GM13976 (cell line): ENCODE measurements around the gene HGF.

Experiments used
- DNase-seq: peaks from one replicate; pipeline ENCODE4 v3.0.0; 2012; ENCODE audit warnings: low spot score
- in situ Hi-C: fragments of 300-500 bp; cut with MboI; formaldehyde crosslinking; loops from one replicate; pipeline ENCODE4 v1.12.0; 2022; ENCODE audit warnings: low sequenced_read_pairs, mixed read lengths, inconsistent platforms; ENCODE audit not compliant: unreplicated experiment
- TF ChIP-seq, protein P1 (sequence below): IDR thresholded peaks from 2 replicates; pipeline ENCODE4 v1.5.1; 2012; ENCODE audit warnings: borderline replicate concordance, mild to moderate bottlenecking; ENCODE audit not compliant: insufficient read depth; ENCODE audit errors: extremely low read depth, missing control alignments, control extremely low read depth

Gene HGF

DNA sequence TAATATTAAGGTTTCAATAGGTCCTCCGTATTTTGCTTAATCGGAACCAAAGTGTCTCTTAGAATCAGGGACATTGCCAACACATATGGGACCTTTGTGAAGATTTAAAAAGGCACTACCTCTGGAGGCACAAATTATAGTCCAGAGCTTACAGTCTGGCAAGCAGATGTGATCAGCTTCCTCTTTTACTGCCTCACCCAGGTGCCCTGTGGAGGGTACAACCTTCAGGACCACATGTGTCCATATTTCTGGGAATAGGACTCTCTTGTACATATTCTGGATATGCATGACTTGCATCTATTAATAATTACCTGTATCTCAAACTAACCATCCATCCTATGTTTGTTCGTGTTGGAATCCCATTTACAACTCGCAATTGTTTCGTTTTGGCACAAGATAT, 60.0 kb downstream of the HGF start:
- TF ChIP-seq, protein P1, sequence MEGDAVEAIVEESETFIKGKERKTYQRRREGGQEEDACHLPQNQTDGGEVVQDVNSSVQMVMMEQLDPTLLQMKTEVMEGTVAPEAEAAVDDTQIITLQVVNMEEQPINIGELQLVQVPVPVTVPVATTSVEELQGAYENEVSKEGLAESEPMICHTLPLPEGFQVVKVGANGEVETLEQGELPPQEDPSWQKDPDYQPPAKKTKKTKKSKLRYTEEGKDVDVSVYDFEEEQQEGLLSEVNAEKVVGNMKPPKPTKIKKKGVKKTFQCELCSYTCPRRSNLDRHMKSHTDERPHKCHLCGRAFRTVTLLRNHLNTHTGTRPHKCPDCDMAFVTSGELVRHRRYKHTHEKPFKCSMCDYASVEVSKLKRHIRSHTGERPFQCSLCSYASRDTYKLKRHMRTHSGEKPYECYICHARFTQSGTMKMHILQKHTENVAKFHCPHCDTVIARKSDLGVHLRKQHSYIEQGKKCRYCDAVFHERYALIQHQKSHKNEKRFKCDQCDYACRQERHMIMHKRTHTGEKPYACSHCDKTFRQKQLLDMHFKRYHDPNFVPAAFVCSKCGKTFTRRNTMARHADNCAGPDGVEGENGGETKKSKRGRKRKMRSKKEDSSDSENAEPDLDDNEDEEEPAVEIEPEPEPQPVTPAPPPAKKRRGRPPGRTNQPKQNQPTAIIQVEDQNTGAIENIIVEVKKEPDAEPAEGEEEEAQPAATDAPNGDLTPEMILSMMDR = no peak
- in situ Hi-C loops = no loop called here

DNA sequence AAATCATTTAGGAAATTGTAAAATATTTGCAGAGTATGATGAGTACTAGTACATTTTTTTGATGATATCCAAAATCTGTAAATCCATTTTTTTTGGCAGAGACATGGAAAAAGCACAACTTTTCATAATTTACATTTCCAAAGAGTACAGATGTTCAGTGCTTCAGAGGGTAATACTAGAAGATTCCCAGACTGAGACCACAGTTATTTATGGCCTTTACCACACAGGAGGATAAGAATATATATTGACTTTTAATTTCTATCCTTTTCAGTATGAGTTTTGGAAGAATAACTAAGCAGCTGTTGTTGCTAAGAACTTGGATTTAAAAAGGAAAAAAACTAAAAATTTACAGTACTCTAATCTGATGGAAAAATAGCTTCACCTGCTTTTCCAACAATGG, 61.9 kb downstream of the HGF start:
- in situ Hi-C loops = no loop called here
- DNase-seq = no peak
- TF ChIP-seq, protein P1 = no peak

More for the DNA sequence above, 60.0 kb downstream of the HGF start:
- DNase-seq = no peak

DNA sequence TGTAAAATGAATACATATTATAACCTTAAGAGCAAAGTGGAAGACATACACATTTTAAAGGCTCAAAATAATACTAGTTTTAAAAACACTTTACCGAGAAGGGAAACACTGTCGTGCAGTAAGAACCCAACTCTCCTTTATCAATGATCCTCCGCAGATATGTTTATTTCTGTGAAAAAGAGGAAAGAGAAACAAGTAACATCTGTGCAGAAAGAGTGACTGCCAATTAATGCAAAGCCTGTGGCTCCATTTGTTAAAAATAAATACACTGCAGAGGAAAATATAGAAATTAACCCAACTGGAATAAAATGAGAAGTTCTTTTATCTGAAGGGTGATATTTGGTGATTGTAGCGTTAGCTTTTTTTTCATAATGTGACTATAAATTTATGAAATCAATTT, 62.7 kb downstream of the HGF start:
- TF ChIP-seq, protein P1 = no peak
- DNase-seq = no peak

DNA sequence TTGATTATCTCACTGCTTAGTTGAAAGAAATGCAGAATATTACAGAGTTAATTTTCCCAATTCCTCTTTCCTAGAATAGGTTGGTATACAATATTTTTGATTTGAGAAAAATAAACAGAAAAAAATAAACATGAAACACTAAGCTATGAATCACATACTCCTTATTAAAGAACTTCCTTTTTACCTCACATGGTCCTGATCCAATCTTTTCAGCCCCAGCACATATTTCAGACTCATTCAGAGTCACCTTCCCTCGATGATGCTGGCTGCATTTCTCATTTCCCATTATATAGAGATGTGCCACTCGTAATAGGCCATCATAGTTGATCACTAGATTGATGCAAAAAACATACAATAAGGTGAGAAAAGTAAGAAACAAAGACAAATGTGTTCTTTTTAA, 64.6 kb downstream of the HGF start:
- in situ Hi-C loops = no loop called here
- no peak for DNase-seq
- TF ChIP-seq, protein P1 = no peak

More for the DNA sequence above, 62.7 kb downstream of the HGF start:
- in situ Hi-C loops = no loop called here

DNA sequence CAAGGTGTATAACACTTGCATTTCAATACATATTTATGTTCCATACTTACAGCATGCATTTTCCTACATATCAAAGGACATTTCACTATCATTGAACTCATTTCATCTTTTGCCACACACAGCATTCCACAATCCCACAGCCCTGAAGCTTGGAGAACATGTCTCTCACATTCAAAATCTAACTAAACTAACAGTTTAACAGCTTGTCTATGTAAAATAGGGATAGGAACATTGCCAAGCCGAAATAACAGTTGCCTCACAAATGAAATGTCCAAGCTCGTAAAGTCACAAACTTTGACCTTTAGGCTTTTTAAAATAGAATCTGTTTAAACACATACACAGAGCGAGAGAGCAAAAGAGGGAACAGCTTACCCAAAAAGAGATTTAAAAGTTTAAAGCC, 65.3 kb downstream of the HGF start:
- TF ChIP-seq, protein P1 = no peak
- no peak for DNase-seq

DNA sequence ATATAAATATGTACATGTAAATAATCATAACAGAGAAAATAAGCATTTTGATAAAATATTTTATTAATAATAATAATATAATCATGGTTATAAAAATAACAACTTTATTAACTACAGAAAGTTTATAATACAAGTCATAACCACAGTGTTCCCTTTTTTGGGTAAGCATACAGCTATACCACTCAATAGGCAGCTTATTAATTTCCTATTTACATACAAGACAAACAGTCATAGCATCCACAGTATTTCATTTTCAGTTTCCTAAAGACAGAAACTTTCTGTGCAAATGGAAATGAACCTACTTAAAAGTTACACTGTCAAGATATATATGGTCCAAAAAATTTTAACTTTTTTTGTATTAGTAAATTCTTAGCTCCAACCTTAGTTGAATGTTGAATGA, 70.9 kb downstream of the HGF start:
- in situ Hi-C loops = no loop called here
- TF ChIP-seq, protein P1 = no peak
- no peak for DNase-seq

More for the DNA sequence above, 65.3 kb downstream of the HGF start:
- in situ Hi-C loops = no loop called here

DNA sequence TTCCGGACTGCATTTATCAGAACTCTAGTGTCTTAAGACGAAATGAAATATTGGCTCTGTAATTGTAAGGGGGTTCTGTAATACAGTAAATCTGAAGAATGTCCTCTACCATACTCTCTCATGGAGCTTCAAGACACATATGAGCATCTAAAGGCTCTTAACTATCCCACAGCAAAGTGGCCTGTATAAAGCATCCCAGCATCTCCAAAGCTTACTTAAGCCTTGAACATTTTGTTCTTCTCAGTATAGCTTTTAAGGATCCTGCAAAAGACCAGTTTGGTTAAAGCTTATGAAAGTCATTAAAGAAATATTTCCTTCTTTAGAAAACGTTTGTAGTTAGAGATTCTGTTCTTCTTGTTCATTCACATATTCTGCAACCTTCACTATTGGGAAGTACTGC, 75.1 kb downstream of the HGF start:
- TF ChIP-seq, protein P1 = no peak
- DNase-seq = no peak
- in situ Hi-C loops = no loop called here
